NCI-H1105 (cell line): ENCODE data around the gene EME2.
"Not testable (repeated sequence)": the region's sequence is repeated elsewhere in the genome, so short reads cannot be mapped to it uniquely, and the experiment has no call there.

Source experiments
- DNase-seq: peaks from one replicate; lab custom pipeline; 2025; lab: John Stamatoyannopoulos, UW

The EME2 gene, protein sequence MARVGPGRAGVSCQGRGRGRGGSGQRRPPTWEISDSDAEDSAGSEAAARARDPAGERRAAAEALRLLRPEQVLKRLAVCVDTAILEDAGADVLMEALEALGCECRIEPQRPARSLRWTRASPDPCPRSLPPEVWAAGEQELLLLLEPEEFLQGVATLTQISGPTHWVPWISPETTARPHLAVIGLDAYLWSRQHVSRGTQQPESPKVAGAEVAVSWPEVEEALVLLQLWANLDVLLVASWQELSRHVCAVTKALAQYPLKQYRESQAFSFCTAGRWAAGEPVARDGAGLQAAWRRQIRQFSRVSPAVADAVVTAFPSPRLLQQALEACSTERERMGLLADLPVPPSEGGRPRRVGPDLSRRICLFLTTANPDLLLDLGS

GRCh38 chr16:1772362-1772907 is at the start of gene EME2:
TSS of gene EME2 (plus strand) at chr16:1772810. CDS start at chr16:1773228, 418 bp downstream.
- DNase-seq = no peak

- DNase-seq = no peak
Measured at GRCh38 chr16:1723450-1724147, 49.0 kb upstream of the EME2 start.

DNA sequence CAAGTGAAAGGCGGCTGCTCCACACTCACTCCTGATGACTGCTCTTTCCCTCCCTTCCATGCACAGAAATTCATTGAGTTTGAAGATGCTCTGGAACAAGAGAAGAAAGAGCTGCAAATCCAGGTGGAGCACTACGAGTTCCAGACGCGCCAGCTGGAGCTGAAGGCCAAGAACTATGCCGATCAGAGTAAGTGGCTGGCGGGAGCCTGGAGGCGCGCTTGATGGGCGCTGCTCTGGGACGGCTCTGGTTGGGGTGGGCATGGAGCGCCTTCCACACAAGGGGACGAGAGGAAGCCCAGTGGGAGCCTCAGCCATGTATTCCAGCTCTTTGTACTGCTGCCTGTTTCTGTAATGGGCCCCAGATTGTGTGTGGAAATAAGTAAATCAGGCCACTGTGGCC is 48.1 kb upstream of the EME2 start:
- no peak for DNase-seq

- no peak for DNase-seq
Measured at GRCh38 chr16:1726661-1727502, 45.7 kb upstream of the EME2 start.

DNA sequence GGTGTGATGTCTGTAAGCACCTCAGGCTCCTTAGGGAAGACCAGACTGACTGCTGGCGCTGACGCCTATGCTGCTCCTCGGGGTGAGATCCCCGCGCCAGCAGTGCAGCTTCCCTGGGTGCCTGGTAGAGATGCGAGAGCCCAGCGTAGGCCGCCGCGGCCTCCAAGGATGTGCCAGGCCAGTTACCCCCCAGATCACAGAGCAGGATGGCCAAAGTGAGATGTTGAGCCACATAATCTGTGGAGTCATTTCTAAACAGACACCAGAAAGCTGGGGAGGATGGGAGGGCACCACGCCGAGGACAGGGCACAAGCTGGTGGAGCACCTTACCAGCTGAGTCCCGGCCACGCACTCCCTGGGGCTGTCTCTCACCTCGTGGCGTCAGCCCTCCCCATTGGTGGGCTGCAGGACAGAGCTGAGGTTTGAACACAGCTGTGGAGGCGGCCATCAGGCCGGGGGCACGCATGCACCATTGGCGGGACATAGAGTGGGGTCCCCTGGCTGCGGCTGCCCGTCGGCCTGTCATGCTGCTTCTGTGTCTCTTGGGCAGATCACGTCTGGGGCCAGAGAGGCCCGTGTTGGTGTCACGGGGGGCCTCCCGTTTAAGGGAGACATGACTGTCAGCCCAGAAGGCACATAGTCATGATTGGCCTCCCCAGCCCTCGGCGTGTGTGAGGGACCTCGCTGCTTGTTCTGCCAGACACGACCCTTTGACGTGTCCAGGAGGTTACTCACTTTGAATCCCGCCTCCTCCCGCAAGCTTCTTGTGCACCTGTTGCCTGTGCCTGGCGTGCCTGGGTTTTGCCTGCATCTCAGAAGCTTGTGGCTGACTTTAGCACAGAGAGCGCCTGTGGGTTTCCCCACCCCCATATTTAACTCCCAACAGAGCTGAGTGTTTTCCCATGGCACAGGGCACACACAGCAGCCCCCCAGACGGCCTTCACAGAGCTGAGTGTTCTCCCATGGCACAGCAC is 44.7 kb upstream of the EME2 start:
- DNase-seq = no peak

- DNase-seq = no peak
Measured at GRCh38 chr16:1729026-1729425, 43.6 kb upstream of the EME2 start.

DNA sequence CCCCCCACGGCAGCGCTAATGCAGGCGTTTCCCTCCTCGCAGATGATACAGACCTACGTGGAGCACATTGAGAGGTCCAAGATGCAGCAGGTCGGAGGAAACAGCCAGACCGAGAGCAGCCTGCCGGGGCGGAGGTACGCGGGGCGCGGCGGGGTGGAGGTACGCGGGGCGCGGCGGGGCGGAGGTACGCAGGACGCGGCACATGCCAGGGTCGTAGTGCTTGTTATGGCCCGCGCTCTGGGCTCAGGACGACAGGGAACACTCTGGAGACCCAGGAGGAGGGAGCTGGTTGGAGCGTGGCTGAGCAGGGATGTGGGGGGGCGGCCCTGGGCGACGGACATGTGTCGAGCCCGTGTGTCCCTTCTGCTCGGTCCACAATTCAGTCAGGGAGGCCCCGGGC is 43.2 kb upstream of the EME2 start:
- DNase-seq = no peak

DNA sequence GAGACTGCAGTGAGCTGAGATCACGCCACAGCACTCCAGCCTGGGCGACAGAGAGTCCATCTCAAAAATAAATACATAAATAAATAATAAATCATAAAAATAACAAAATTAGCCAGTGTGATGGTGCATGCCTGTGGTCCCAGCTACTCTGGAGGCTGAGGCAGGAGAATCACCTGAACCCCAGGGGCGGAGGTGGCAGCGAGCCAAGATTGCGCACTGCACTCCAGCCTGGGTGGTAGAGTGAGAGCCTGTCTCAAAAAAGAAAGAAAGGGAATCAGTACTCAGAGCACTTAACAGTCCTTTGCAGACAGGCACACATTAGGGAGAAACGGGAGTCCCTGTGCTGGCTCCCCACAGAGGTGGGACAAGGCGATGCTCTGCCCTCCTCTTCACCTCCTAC is 41.5 kb upstream of the EME2 start:
- no peak for DNase-seq

DNA sequence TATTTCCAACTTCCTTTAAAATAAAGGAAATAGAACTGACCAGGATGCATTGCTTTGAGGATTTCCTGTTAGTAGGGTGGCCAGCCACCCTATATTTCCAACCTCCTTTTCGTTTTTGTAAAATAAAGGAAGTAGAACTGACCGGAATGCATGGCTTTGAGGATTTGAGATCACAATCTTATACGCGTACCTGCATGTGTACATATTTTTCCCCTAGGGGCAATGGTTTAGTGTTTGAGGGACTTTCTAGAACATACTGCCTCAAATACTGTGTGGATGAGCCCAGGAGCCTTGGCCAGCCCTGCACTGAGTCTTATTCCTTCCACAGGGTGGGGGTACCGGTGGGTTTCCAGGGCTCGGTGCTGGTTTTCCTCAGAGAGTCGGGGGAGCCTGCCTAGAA is 41.0 kb upstream of the EME2 start:
- DNase-seq = no peak

DNA sequence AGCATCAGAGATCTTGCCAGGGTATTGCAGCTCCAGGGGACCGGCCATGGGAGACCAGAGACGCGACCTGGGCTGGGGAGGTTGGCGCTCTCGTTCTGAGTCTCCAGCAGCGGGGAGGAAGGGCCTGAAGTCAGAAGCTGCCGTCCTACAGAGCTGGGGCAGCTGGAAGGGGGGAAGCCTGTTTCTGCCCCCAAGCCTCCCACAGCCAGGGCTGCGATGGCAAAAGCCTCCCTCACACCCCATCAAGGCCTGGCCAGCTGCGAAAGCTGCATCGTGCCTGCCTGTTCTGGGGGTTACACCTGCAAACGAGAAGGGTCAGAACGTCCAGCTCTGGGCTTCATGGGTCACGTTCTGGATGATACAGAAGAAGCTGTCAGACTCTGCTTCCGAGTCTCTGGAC is 40.5 kb upstream of the EME2 start:
- no peak for DNase-seq

DNA sequence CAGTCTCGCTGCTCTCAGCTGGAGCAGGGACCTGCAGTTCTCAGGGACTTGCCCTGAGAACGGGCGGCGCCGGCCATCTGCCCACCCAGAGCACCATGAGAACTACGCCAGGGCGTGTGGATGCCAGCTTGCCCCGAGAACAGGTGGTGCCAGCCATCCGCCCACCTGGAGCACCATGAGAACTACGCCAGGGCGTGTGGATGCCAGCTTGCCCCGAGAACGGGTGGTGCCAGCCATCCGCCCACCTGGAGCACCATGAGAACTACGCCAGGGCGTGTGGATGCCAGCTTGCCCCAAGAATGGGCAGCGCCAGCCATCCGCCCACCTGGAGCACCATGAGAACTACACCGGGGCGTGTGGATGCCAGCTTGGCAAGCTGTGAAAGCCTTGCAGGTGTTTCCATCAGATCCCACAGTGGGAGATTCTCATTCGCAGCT is 40.0 kb upstream of the EME2 start:
- DNase-seq = not testable (repeated sequence)

- DNase-seq = no peak
Measured at GRCh38 chr16:1734123-1734522, 38.5 kb upstream of the EME2 start.

DNA sequence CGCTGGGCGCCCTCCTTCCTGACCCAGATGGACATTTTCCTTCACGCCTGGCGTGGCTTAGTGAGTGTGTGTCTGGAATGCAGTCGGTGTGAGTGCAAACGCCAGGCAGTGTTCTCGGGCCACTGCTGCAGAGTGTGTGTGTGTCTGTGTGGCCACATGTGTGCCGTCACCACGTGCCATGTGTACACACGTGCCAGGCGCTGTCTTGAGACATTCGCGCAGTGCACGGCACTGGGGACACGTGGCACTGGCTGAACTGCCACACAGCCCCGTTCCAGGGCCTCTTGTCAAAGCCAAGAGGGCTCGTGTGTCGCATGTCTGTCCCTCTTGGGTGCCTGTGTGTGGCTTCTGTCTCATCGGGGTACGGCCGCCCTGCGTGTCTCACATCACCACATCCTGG is 37.8 kb upstream of the EME2 start:
- DNase-seq = no peak

- DNase-seq = no peak
Measured at GRCh38 chr16:1740234-1740633, 32.4 kb upstream of the EME2 start.

- no peak for DNase-seq
Measured at GRCh38 chr16:1740781-1741490, 31.7 kb upstream of the EME2 start.

DNA sequence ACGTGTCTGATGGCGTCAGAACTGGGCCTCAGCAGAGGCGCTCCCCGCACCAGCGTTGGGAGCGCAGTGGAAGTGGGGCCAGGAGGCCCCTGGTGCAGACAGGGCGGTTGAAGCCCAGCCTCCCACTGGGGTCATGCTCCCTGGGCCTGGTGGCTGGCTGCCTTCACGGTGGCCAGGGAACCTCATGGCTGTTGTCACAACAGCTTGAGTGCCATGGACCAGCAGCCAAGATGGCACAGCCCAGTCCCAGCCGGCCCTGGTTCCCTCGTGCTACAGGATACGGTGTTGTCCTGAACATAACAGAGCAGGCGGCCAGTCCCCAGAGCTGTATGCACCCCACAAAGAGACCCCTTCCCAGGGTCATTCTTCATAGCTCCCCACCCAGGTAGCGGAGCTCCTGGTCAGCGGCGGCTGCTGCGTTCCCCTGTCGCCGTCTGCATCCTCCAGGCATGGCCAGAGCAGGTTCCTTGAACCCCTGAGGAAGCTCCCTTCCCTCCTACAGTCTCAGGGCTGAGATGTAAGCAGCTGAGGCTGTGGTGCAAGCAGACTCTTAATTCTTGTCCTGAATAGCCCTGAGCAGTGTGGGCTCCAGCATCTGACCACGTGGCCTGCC is 31.0 kb upstream of the EME2 start:
- no peak for DNase-seq

DNA sequence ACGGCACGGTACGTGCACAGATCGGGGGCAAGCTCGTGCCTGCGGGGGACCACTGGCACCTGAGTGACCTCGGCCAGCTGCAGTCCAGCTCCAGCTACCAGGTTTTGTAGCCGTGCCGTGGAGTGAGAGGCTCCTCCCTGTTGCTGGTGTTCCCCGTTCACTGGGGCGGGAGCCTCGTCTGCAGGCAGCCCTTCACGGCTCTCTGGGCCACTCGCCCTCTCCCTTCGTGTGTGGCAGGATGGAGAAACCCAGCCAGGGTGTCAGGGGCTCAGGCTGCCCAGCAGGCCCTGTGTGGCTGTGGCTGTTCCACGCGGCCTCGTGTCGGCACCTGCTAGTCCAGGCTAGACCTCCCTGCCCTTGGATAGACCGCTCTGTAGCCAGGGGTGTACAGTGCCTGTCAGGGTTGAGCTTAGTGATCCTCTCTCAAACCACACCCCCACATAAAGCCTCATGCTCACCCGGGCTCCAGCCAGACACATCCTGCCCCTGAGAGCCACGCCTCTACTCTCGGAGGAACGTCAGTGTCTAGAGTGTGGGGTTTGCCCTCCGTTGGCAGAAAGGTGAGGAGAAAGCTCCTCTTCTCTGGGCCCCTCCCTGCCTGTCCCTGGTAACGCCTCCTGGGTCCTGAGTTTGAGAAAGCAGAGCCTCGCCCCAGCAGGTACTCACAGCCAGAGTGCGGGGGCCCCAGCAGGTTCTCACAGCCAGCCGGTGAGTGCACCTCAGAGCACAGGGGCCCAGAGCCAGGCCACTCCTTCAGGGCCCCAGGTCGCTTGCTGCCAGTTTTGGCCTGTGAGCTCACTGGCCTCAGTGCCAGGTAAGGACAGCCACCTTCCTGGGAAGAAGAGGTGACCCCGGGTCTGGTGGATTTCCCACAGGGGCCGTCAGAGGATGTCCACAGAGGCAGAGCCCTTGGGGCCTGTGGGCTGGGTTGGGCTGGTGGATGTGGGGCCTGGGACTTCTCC is 29.0 kb upstream of the EME2 start:
- DNase-seq = no peak

- DNase-seq = no peak
Measured at GRCh38 chr16:1744338-1744840, 28.2 kb upstream of the EME2 start.
